Keratinocyte (primary cell): ENCODE measurements around the gene UQCRH. TPM values are rescaled to one million over a fixed set of nuclear protein-coding genes. Genes with fewer than 3 reads are reported as not detected.

ENCODE experiments used
- DNase-seq: peaks from one replicate; pipeline ENCODE4 v3.0.0-alpha.2; 2011; ENCODE audit warnings: low read depth, missing footprints, low spot score
- FAIRE-seq: peaks from 2 replicates; lab custom pipeline; 2011; peaks lifted over from hg19 to GRCh38; lab: Jason Lieb, UNC
- H2AFZ ChIP-seq: 2 replicates; pipeline ENCODE4 v1.6.0; 2012; ENCODE audit warnings: low read length, control low read depth, inconsistent platforms; ENCODE audit not compliant: control insufficient read depth
- H3K27ac ChIP-seq: 2 replicates; pipeline ENCODE4 v1.5.1; 2011; ENCODE audit warnings: low read length; ENCODE audit not compliant: control insufficient read depth, insufficient read depth
- H3K27me3 ChIP-seq: 3 replicates; pipeline ENCODE4 v1.6.0; 2011; ENCODE audit warnings: low read length; ENCODE audit not compliant: control insufficient read depth, insufficient read depth; ENCODE audit errors: extremely low read depth
- H3K36me3 ChIP-seq, 2 experiments: 2 replicates in 1 of 2; 3 replicates in 1 of 2; pipeline ENCODE4 v1.5.1; 2011; ENCODE audit warnings: low read length in 2 of 2, mild to moderate bottlenecking in 1 of 2; ENCODE audit not compliant: control insufficient read depth in 2 of 2, insufficient read depth in 2 of 2; ENCODE audit errors: extremely low read depth in 1 of 2
- H3K4me1 ChIP-seq: 3 replicates; pipeline ENCODE4 v1.5.1; 2011; ENCODE audit warnings: low read length; ENCODE audit not compliant: control insufficient read depth, insufficient read depth; ENCODE audit errors: extremely low read depth
- H3K4me2 ChIP-seq: 3 replicates; pipeline ENCODE4 v1.6.0; 2011; ENCODE audit warnings: low read depth, low read length; ENCODE audit not compliant: control insufficient read depth, insufficient read depth; ENCODE audit errors: extremely low read depth
- H3K4me3 ChIP-seq, 3 experiments: fragments of 200-600 bp in 1 of 3; sonication (generic) in 1 of 3; 2 replicates in 2 of 3; 3 replicates in 1 of 3; pipeline ENCODE4 v1.5.1; 2011 to 2016; ENCODE audit warnings: low read length in 3 of 3, mild to moderate bottlenecking in 3 of 3, control low read depth in 2 of 3, inconsistent platforms in 1 of 3, low read depth in 1 of 3, mixed read lengths in 1 of 3, mixed run types in 1 of 3, moderate library complexity in 1 of 3; ENCODE audit not compliant: control insufficient read depth in 2 of 3, insufficient read depth in 2 of 3; ENCODE audit errors: extremely low read depth in 1 of 3
- H3K79me2 ChIP-seq: 2 replicates; pipeline ENCODE4 v1.6.0; 2012; ENCODE audit warnings: low read length; ENCODE audit not compliant: control insufficient read depth, insufficient read depth
- H3K9ac ChIP-seq: 3 replicates; pipeline ENCODE4 v1.6.0; 2011; ENCODE audit warnings: low read length; ENCODE audit not compliant: control insufficient read depth, insufficient read depth; ENCODE audit errors: extremely low read depth
- H3K9me1 ChIP-seq: 3 replicates; pipeline ENCODE4 v1.6.0; 2011; ENCODE audit warnings: low read length; ENCODE audit not compliant: control insufficient read depth, insufficient read depth; ENCODE audit errors: extremely low read depth
- H3K9me3 ChIP-seq: 2 replicates; pipeline ENCODE4 v1.5.1; 2012; ENCODE audit warnings: low read depth, low read length; ENCODE audit not compliant: control insufficient read depth
- H4K20me1 ChIP-seq: 3 replicates; pipeline ENCODE4 v1.6.0; 2011; ENCODE audit warnings: low read length; ENCODE audit not compliant: control insufficient read depth, insufficient read depth; ENCODE audit errors: extremely low read depth
- EZH2 ChIP-seq: IDR thresholded peaks from one replicate; pipeline ENCODE4 v1.6.1; 2012; ENCODE audit warnings: inconsistent platforms, mild to moderate bottlenecking, low read length, moderate library complexity
- dilution Hi-C: fragments of 300-500 bp; cut with MboI; formaldehyde crosslinking; loops from one replicate; pipeline ENCODE4 v1.7.0; 2020; ENCODE audit warnings: low sequenced_read_pairs; ENCODE audit not compliant: extremely low pct_ligation_motif_present
- polyA plus RNA-seq, 5 experiments: library from polyadenylated mRNA; depleted of rRNA in 3 of 5; stranded (reverse) in 3 of 5; stranded (forward) in 1 of 5; unstranded in 1 of 5; fragments of >200 nt; gene quantifications; 1 replicate in 1 of 5; 2 replicates in 3 of 5; 3 replicates in 1 of 5; pipeline versions ENCODE4 v1.2.1 to v1.2.3, GENCODE V29; 2011 to 2012; ENCODE audit warnings: missing spikeins in 2 of 5, low read depth in 1 of 5, low replicate concordance in 1 of 5
- TF ChIP-seq, protein P1 (sequence below), 3 experiments: IDR thresholded peaks in 1 of 3; conservative IDR thresholded peaks in 1 of 3; optimal IDR thresholded peaks in 1 of 3; 2 replicates in 2 of 3; 3 replicates in 1 of 3; pipeline versions ENCODE3 to v1.5.1; 2011; ENCODE audit warnings: low read length in 3 of 3, mild to moderate bottlenecking in 3 of 3, moderate library complexity in 2 of 3, control low read depth in 1 of 3, inconsistent platforms in 1 of 3; ENCODE audit not compliant: insufficient read depth in 2 of 3; ENCODE audit errors: extremely low read depth in 1 of 3

UQCRH gene
- polyA plus RNA-seq, 1 donor (not counting 4 experiments of a cell fraction or from before 2014, with no cell fraction given) = 970 TPM

DNA sequence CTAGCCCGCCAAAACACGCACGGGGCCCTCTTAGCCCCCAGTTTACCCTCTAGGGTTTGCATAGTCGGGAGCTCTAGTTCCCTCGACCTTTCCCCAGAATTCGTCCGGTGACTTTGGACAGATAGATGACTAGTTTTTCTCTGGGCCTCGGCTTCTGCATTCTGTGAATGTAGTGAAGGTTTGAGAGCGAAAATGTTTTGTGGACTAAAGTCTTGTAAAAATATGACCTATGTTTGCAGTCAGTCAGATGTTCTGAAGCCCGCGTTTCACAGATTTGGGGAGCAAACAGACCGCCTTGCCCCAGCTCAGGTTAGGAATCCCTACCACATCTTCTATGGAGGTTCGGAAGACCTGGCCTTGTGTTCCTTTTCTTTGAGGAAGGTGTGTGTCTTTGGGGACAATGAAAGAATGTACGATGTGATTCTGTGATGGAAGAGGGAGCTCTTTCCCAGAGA, 401 bp downstream of the UQCRH start:
- no peaks in the 10 kb centered on the region for H3K27me3 ChIP-seq
- no peaks in the 10 kb centered on the region for H3K9me3 ChIP-seq
- peaks cover 3% of the 10 kb centered on the region for H4K20me1 ChIP-seq
- H3K4me3 ChIP-seq = peak overlapping the region; percentile 76 to 99 (median 99)
- FAIRE-seq = no peak
- DNase-seq = no peak
- peak overlapping the region; percentile 80 for H3K4me2 ChIP-seq
- dilution Hi-C loops = no loop called here
- H3K4me1 ChIP-seq = peaks cover 21% of the 10 kb centered on the region
- no peak for TF ChIP-seq EZH2
- TF ChIP-seq, protein P1, sequence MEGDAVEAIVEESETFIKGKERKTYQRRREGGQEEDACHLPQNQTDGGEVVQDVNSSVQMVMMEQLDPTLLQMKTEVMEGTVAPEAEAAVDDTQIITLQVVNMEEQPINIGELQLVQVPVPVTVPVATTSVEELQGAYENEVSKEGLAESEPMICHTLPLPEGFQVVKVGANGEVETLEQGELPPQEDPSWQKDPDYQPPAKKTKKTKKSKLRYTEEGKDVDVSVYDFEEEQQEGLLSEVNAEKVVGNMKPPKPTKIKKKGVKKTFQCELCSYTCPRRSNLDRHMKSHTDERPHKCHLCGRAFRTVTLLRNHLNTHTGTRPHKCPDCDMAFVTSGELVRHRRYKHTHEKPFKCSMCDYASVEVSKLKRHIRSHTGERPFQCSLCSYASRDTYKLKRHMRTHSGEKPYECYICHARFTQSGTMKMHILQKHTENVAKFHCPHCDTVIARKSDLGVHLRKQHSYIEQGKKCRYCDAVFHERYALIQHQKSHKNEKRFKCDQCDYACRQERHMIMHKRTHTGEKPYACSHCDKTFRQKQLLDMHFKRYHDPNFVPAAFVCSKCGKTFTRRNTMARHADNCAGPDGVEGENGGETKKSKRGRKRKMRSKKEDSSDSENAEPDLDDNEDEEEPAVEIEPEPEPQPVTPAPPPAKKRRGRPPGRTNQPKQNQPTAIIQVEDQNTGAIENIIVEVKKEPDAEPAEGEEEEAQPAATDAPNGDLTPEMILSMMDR (optimal IDR thresholded peaks at IDR 0.05 in 1 of 3, IDR thresholded peaks at IDR 0.05 in 1 of 3, conservative IDR thresholded peaks at IDR 0.05 in 1 of 3; ENCODE audit: extremely low read depth in 1 of 3, insufficient read depth in 2 of 3, low read length in 3 of 3) = no peak
- peak overlapping the region; percentile 94 for H2AFZ ChIP-seq
- peaks cover 0 to 2% of the 10 kb centered on the region in 2 experiments for H3K36me3 ChIP-seq
- H3K79me2 ChIP-seq = peaks cover 95% of the 10 kb centered on the region
- H3K9ac ChIP-seq = peak overlapping the region; percentile 96
- H3K27ac ChIP-seq = peak overlapping the region; percentile 98
- no peaks in the 10 kb centered on the region for H3K9me1 ChIP-seq

DNA sequence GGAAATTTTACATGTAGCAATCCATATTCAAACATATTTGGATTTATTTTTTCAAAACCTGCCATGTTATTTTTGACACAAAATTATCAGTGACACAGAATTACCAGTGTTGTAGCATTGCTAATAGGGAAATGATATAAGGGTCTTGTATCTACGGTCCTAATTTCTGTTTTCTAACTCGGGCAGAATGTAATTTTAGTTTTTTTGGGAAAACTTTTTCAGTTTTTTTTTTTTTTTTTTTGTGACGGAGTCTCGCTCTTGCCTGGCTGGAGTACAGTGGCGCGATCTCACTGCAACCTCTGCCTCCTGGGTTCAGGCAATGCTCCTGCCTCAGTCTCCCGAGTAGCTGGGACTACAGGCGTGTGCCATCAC, 2.6 kb downstream of the UQCRH start:
- no peaks in the 10 kb centered on the region for H3K27me3 ChIP-seq
- H3K27ac ChIP-seq = no peak overlapping the region
- H3K79me2 ChIP-seq = peaks cover 85% of the 10 kb centered on the region
- no peaks in the 10 kb centered on the region for H3K9me1 ChIP-seq
- no peak overlapping the region for H3K4me3 ChIP-seq
- no peak for FAIRE-seq
- peaks cover 3% of the 10 kb centered on the region for H4K20me1 ChIP-seq
- no peak overlapping the region for H2AFZ ChIP-seq
- H3K4me1 ChIP-seq = peaks cover 13% of the 10 kb centered on the region
- dilution Hi-C loops = no loop called here
- TF ChIP-seq EZH2 = no peak
- TF ChIP-seq, protein P1 (optimal IDR thresholded peaks at IDR 0.05 in 1 of 3, IDR thresholded peaks at IDR 0.05 in 1 of 3, conservative IDR thresholded peaks at IDR 0.05 in 1 of 3; ENCODE audit: extremely low read depth in 1 of 3, insufficient read depth in 2 of 3, low read length in 3 of 3) = no peak
- peaks cover 12% of the 10 kb centered on the region in 2 experiments for H3K36me3 ChIP-seq
- H3K4me2 ChIP-seq = no peak overlapping the region
- no peak for DNase-seq
- no peak overlapping the region for H3K9ac ChIP-seq
- H3K9me3 ChIP-seq = no peaks in the 10 kb centered on the region
